T-helper 1 cell treated with Interleukin-12 subunit alpha and Interleukin-12 subunit beta and Interleukin-4 antibody, amounts not matched to agents 30 ng/mL and 1 ng/mL, for 36 hours (primary cell): ENCODE measurements around the gene LAMA5. TPM values are rescaled to one million over a fixed set of nuclear protein-coding genes. Genes with fewer than 3 reads are reported as not detected.

ENCODE experiments used
- intact Hi-C: fragments of 100-400 bp; cut with micrococcal nuclease; formaldehyde crosslinking; loops from one replicate; pipeline ENCODE4 v1.15.1; 2024
- total RNA-seq: library from RNA; stranded (reverse); gene quantifications from 2 replicates; pipeline ENCODE4 v1.2.3, GENCODE V29; 2022

LAMA5 gene
- total RNA-seq, 1 donor from 2014 or later = 0.76 TPM

DNA sequence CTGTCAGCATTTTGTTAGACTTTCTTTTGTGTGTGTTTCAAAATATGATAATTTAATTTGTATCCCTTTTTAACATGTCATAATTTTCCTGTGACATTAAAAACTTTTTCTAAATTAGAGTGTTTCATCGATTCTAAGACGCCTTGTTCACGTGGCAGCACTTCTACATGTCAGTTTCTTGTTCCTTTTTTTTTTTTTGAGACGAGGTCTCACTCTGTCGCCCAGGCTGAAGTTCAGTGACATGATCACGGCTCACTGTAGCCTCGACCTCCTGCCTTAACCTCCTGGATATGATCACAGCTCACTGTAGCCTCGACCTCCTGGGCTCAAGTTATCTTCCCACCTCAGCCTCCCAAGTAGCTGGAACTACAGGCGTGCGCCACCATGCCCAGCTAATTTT, 91.9 kb downstream of the LAMA5 start:
- intact Hi-C loops = no loop called here

DNA sequence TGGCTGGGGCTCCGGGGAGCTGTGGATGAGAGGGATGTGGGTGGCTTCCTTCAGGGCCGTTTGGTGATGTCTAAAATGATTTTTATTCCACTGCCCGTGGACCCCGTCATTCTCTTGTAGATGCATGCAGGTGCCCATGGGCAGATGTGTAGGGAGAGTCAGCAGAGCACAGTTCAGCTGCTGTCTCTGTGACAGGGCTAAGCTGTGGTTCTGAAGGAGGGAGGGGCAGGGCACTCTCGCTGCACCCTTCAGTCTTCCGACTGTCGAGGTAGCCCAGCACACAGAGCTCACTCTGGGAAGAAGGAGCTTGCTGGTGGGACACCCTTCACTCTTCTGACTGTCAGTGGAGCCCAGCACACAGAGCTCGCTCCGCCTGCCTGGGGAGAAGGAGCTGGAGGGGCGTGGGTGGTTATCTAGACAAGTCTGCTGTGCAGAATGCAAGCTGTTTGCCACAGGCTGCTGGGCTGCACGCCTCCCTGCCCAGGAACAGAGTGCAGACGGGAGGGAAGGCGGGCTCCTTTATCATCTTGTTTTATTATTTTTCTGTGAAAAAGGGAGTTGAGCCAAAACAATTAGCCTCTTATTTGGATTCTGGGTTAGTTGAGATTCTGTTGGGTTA, 92.7 kb downstream of the LAMA5 start:
- intact Hi-C loops = no loop called here

DNA sequence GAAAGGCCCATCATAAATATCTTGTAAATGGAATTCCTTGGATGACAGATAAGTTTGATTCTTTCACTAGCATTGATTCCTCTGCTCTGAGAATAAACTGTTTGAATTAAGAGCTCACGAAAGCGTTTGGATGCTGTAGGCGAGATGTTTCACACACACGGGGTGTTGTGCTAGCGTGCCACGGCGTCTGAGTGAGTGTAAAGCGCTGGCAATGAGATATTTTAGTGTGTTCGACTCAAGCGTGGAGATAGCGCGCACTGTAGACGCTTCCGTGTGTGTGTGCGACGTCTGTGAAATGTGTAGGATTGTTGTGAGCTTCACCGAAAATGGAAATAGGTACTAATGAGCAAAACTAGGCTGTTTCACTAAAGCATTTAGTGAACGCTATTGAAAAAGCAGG, 93.7 kb downstream of the LAMA5 start:
- intact Hi-C loops = no loop called here

GRCh38 chr20:62272200-62272599, 94.9 kb downstream of the LAMA5 start:
- intact Hi-C loops = no loop called here

DNA sequence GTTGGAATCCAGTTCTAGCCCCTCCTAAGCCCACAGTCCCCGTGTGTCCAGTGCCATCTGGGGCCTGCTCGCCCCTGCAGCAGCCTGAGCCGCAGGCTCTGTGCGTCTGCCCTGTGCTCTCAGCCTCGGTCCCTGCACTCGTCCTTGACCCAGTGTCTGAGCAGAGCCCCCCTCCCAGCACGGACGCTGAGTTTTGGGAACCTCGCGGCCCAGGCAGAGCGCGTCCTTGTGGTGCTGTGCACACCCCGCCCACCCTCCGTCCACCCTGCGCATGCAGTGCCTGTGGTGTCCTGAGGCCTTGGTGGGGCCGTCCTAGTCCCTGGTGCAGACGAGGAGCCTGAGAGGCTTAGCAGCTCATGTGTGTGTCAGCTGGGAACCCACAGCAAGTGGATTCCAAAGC, 97.2 kb downstream of the LAMA5 start:
- intact Hi-C loops = no loop called here

GRCh38 chr20:62269378-62269777, 97.7 kb downstream of the LAMA5 start:
- intact Hi-C loops = no loop called here

- intact Hi-C loops = no loop called here
Measured at GRCh38 chr20:62268228-62268900, 98.7 kb downstream of the LAMA5 start.

GRCh38 chr20:62267543-62267942, 99.6 kb downstream of the LAMA5 start:
- intact Hi-C loops = no loop called here

DNA sequence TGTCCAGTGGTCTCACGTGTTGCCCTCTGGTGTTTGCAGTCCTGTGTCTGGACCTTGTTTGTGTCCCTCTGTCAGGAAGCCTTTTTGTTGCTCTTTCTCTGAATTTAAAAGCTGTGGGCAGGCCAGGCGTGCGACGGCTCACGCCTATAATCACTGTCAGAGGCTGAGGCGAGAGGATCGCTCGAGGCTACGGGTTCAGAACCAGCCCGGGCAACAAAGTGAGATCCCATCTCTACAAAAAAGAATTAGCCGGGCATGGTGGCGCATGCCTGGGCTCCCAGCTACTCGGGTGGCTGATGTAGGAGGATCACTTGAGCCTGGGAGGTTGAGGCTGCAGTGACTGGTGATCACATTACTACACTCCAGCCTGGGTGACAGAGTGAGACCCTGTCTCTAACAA, 100.3 kb downstream of the LAMA5 start:
- intact Hi-C loops = no loop called here

DNA sequence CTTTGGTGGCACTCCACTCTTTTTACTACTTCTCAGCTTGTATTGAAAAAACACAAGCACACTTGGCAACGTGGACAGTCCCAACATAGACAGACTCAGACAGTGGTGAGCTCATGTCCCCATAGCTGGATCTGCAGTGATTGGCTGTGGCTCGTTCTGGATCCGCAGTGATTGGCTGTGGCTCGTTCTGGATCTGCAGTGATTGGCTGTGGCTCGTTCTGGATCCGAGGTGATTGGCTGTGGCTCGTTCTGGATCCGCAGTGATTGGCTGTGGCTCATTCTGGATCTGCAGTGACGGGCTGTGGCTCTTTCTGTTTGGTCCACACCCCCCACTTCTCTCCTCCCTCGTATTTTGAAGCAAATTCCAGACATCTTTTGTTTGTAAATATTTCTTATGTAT, 100.8 kb downstream of the LAMA5 start:
- intact Hi-C loops = no loop called here

DNA sequence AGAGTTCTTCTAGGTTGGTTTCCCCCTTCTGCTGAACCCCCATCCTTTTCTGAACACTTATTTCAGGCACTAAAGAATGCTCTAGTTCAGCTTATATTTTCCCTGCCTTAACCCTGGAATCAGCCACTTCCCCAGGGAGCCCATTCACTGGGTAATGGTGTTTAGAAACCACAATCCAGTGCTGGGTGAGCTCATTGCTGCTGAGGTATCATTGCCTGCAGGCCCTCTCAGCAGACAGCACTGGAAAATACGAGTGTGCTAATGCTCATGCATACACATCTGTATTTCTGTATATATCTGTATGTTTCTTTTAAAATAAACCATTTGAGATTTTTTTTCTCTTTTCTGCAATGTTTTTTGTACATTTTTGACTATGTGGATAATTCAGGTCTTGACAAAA, 101.7 kb downstream of the LAMA5 start:
- intact Hi-C loops = no loop called here

DNA sequence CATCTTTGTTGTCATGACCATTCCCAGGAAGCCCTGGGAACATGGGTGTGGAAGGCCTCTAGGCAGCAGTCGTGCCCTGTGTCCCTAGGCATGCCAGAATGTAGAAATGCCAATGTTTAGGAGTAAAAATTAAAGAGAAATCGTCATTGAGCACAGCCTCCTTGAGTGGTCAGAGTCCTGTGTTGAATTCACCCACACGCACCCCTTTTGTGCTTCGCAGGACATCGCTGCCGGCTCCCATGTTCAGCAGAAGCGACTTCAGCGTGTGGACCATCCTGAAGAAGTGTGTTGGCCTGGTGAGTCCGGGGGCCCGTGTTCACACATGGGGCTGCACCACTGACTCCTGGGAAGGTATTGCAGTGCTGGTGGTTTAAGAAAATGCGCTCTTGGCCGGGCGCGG, 103.7 kb downstream of the LAMA5 start:
- intact Hi-C loops = no loop called here

DNA sequence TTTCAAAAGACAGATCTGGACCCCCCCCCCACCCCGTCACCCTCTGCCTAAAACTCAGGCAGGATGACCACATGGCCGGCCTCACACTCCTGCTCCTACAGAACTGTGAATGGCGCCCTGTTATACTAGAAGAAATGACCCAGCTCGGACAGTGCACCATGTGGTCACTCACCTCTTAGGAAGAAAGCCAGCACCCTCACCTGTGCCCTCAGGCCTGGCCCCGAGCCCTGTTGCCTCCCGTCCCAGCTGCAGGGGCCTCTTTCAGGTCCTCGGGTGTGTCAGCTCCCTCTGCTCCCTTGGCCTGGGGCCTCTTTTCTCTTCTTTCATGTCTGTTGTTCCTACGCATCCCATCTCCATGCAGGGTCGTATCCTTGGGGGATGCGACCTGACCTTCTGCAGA, 105.0 kb downstream of the LAMA5 start:
- intact Hi-C loops = no loop called here

DNA sequence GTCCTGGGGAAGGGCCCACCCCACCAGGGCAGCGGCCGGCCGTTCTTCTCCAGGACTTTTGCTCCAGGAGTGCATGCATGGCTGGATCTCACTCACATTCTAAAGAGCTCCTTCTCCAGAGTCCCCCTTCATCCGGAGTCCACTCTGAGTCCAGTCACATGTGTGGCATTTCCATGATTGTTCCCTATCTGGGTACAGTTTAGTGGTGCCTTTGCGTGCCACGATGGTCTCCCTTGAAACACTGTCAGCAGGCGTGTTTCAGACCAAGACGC, 107.9 kb downstream of the LAMA5 start:
- intact Hi-C loops = no loop called here

Other genes with a start within 250 kb of the LAMA5 start
- gene LSM14B, start 244.8 kb downstream of the LAMA5 start, total RNA-seq = 31.4 and 33.2 TPM in 2 replicates
- gene PSMA7, start 223.9 kb downstream of the LAMA5 start, total RNA-seq = 330 and 342 TPM in 2 replicates
- gene SS18L1, start 223.5 kb downstream of the LAMA5 start, total RNA-seq = 19.7 and 20.4 TPM in 2 replicates
- gene MTG2, start 184.3 kb downstream of the LAMA5 start, total RNA-seq = 38.6 and 42.1 TPM in 2 replicates
- gene HRH3, start 147.0 kb downstream of the LAMA5 start, total RNA-seq = not detected in 2 replicates
- 37.9 and 44.7 TPM in 2 replicates for gene OSBPL2, start 128.8 kb downstream of the LAMA5 start, total RNA-seq
- gene ADRM1, start 64.3 kb downstream of the LAMA5 start, total RNA-seq = 123 and 124 TPM in 2 replicates
- 1,610 and 1,637 TPM in 2 replicates for gene RPS21, start 19.8 kb upstream of the LAMA5 start, total RNA-seq
- gene CABLES2, start 40.0 kb upstream of the LAMA5 start, total RNA-seq = 18.2 and 18.8 TPM in 2 replicates
- gene RBBP8NL, start 60.2 kb upstream of the LAMA5 start, total RNA-seq = not detected in 2 replicates
- not detected in 2 replicates for gene GATA5, start 108.7 kb upstream of the LAMA5 start, total RNA-seq